K562 (cell line): ENCODE results near the gene MALAT1. TPM values are rescaled to one million over a fixed set of nuclear protein-coding genes. Genes with fewer than 3 reads are reported as not detected.

Experiments used
- CBX2 ChIP-seq: fragments of 200-600 bp; sonication (generic); IDR thresholded peaks from one replicate; pipeline ENCODE4 v1.6.1; 2012; ENCODE audit warnings: mild to moderate bottlenecking, low read length, inconsistent platforms; ENCODE audit not compliant: insufficient read depth, poor library complexity, severe bottlenecking
- CEBPG ChIP-seq, 3 experiments: fragments of 200-800 bp in 1 of 3; sonication (Bioruptor generic) in 1 of 3; sonication (generic) in 1 of 3; formaldehyde crosslinking in 1 of 3; IDR thresholded peaks in 2 of 3; conservative IDR thresholded peaks in 1 of 3; 2 replicates each; pipeline versions ENCODE4 v1.6.1 to v1.8.0; 2016 to 2022; ENCODE audit warnings: missing compliant biosample characterization in 2 of 3, missing genetic modification characterization in 2 of 3, mild to moderate bottlenecking in 1 of 3, missing genetic modification reagents in 1 of 3
- FOXP1 ChIP-seq: sonication (generic); formaldehyde crosslinking; IDR thresholded peaks from 2 replicates; pipeline ENCODE4 v1.8.0; 2022; ENCODE audit warnings: mild to moderate bottlenecking, missing genetic modification reagents
- MED1 ChIP-seq: sonication (generic); formaldehyde crosslinking; IDR thresholded peaks from 2 replicates; pipeline ENCODE4 v1.8.1; 2023; ENCODE audit warnings: missing genetic modification reagents, borderline replicate concordance
- MEIS2 ChIP-seq: fragments of 450-650 bp; IDR thresholded peaks from 2 replicates; pipeline ENCODE4 v1.6.1; 2014; ENCODE audit warnings: mild to moderate bottlenecking; ENCODE audit not compliant: partially characterized antibody
- NR1H2 ChIP-seq: sonication (generic); formaldehyde crosslinking; IDR thresholded peaks from 2 replicates; pipeline ENCODE4 v1.4.0; 2020; ENCODE audit warnings: mild to moderate bottlenecking, missing genetic modification reagents
- PHF20 ChIP-seq: fragments of 450-650 bp; IDR thresholded peaks from 2 replicates; pipeline ENCODE4 v1.6.1; 2018; ENCODE audit not compliant: partially characterized antibody
- RBM17 ChIP-seq: fragments of 200-400 bp; formaldehyde crosslinking; IDR thresholded peaks from 2 replicates; pipeline ENCODE4 v1.6.1; 2017; ENCODE audit warnings: low read depth, mild to moderate bottlenecking, low read length, borderline replicate concordance
- TRIM28 ChIP-seq: fragments of 450-650 bp; IDR thresholded peaks from 2 replicates; pipeline ENCODE4 v1.6.1; 2017
- polyA plus RNA-seq, 8 experiments: library from polyadenylated mRNA; depleted of rRNA in 4 of 8; stranded (reverse) in 5 of 8; unstranded in 3 of 8; fragments of >200 nt; fragmentation: Nextera tagmentation in 2 of 8; fragmentation: Illumina TruSeq in 1 of 8; extraction: Ambion mirVana in 2 of 8; extraction: Trizol in 1 of 8; gene quantifications; 2 replicates each; pipeline versions ENCODE4 v1.2.1 to v1.2.3, GENCODE V29; 2011 to 2014; ENCODE audit warnings: inconsistent platforms in 1 of 8, missing spikeins in 1 of 8
- total RNA-seq, 7 experiments: library from RNA; depleted of rRNA in 6 of 7; stranded (reverse); fragments of >200 nt in 6 of 7; fragmentation: Illumina TruSeq in 2 of 7; extraction: Trizol in 2 of 7; gene quantifications; 2 replicates each; pipeline versions ENCODE4 v1.2.1 to v1.2.3, GENCODE V29; 2011 to 2021; ENCODE audit warnings: low replicate concordance in 1 of 7
- TF ChIP-seq, protein P1 (sequence below): fragments of 250-450 bp; sonication (Bioruptor Pico); IDR thresholded peaks from 2 replicates; pipeline ENCODE4 v1.9.0; 2021; ENCODE audit warnings: mild to moderate bottlenecking, inconsistent platforms
- TF ChIP-seq, protein P2 (sequence below): fragments of 450-650 bp; IDR thresholded peaks from 2 replicates; pipeline ENCODE4 v1.6.1; 2016; ENCODE audit warnings: mild to moderate bottlenecking, moderate library complexity

Gene MALAT1
- total and polyA plus RNA-seq, 9 of the 15 experiments (the other 6 are each of a cell fraction or from before 2014, with no cell fraction given): 363 to 8,715 (median 2,351) TPM

DNA sequence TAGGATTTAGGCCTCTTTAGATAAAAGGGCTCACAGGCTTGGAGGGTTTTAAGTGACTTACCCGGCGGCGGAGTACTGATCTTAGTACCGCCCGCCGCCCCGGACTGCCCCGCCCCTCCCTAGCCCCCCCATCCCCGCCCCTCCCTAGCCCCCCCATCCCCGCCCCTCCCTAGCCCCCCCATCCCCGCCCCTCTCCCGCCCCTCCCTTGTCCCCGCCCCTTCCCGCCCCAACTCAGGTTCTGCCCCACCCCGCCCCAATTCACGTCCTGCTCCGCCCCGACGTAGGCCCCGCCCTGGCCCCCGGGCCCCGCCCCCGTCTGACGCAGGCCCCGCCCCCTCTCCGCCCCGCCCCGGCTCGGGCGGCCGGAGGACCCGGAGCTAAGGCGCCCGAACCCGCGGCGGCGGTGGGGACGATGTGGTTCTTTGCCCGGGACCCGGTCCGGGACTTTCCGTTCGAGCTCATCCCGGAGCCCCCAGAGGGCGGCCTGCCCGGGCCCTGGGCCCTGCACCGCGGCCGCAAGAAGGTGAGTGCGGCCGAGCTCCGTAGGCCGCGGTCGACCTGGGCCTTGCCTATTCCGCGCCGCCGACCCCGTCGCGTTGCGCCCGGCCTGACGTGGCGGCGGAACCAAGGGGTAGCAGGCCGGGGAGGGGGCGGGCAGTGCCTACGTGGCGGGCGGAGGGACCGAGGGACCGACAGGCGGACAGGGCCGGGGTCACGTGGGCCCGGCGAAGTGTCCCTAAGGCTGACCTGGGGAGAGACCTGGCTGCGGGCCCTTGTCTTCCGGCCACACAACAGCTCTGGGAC lies 26.1 kb downstream of the MALAT1 start, which contains the start of gene SCYL1 (continued):
- no peak for TF ChIP-seq MED1 (CRISPR knock-in tag)
- TF ChIP-seq CEBPG (CRISPR knock-in tag; IDR thresholded peaks at IDR 0.05): peak; percentile 26; the same call in 1 of the 2 replicates
- no peak for TF ChIP-seq CEBPG (tag; conservative IDR thresholded peaks at IDR 0.05 in 1 of 2, IDR thresholded peaks at IDR 0.05 in 1 of 2)
- no peak for TF ChIP-seq MEIS2
- TF ChIP-seq, protein P1, sequence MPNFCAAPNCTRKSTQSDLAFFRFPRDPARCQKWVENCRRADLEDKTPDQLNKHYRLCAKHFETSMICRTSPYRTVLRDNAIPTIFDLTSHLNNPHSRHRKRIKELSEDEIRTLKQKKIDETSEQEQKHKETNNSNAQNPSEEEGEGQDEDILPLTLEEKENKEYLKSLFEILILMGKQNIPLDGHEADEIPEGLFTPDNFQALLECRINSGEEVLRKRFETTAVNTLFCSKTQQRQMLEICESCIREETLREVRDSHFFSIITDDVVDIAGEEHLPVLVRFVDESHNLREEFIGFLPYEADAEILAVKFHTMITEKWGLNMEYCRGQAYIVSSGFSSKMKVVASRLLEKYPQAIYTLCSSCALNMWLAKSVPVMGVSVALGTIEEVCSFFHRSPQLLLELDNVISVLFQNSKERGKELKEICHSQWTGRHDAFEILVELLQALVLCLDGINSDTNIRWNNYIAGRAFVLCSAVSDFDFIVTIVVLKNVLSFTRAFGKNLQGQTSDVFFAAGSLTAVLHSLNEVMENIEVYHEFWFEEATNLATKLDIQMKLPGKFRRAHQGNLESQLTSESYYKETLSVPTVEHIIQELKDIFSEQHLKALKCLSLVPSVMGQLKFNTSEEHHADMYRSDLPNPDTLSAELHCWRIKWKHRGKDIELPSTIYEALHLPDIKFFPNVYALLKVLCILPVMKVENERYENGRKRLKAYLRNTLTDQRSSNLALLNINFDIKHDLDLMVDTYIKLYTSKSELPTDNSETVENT (CRISPR knock-in tag): peak; percentile 32; the same call in 1 of the 2 replicates
- peak; percentile 61 for TF ChIP-seq PHF20
- TF ChIP-seq TRIM28: no peak
- no peak for TF ChIP-seq RBM17
- TF ChIP-seq CBX2: no peak
- TF ChIP-seq, protein P2, sequence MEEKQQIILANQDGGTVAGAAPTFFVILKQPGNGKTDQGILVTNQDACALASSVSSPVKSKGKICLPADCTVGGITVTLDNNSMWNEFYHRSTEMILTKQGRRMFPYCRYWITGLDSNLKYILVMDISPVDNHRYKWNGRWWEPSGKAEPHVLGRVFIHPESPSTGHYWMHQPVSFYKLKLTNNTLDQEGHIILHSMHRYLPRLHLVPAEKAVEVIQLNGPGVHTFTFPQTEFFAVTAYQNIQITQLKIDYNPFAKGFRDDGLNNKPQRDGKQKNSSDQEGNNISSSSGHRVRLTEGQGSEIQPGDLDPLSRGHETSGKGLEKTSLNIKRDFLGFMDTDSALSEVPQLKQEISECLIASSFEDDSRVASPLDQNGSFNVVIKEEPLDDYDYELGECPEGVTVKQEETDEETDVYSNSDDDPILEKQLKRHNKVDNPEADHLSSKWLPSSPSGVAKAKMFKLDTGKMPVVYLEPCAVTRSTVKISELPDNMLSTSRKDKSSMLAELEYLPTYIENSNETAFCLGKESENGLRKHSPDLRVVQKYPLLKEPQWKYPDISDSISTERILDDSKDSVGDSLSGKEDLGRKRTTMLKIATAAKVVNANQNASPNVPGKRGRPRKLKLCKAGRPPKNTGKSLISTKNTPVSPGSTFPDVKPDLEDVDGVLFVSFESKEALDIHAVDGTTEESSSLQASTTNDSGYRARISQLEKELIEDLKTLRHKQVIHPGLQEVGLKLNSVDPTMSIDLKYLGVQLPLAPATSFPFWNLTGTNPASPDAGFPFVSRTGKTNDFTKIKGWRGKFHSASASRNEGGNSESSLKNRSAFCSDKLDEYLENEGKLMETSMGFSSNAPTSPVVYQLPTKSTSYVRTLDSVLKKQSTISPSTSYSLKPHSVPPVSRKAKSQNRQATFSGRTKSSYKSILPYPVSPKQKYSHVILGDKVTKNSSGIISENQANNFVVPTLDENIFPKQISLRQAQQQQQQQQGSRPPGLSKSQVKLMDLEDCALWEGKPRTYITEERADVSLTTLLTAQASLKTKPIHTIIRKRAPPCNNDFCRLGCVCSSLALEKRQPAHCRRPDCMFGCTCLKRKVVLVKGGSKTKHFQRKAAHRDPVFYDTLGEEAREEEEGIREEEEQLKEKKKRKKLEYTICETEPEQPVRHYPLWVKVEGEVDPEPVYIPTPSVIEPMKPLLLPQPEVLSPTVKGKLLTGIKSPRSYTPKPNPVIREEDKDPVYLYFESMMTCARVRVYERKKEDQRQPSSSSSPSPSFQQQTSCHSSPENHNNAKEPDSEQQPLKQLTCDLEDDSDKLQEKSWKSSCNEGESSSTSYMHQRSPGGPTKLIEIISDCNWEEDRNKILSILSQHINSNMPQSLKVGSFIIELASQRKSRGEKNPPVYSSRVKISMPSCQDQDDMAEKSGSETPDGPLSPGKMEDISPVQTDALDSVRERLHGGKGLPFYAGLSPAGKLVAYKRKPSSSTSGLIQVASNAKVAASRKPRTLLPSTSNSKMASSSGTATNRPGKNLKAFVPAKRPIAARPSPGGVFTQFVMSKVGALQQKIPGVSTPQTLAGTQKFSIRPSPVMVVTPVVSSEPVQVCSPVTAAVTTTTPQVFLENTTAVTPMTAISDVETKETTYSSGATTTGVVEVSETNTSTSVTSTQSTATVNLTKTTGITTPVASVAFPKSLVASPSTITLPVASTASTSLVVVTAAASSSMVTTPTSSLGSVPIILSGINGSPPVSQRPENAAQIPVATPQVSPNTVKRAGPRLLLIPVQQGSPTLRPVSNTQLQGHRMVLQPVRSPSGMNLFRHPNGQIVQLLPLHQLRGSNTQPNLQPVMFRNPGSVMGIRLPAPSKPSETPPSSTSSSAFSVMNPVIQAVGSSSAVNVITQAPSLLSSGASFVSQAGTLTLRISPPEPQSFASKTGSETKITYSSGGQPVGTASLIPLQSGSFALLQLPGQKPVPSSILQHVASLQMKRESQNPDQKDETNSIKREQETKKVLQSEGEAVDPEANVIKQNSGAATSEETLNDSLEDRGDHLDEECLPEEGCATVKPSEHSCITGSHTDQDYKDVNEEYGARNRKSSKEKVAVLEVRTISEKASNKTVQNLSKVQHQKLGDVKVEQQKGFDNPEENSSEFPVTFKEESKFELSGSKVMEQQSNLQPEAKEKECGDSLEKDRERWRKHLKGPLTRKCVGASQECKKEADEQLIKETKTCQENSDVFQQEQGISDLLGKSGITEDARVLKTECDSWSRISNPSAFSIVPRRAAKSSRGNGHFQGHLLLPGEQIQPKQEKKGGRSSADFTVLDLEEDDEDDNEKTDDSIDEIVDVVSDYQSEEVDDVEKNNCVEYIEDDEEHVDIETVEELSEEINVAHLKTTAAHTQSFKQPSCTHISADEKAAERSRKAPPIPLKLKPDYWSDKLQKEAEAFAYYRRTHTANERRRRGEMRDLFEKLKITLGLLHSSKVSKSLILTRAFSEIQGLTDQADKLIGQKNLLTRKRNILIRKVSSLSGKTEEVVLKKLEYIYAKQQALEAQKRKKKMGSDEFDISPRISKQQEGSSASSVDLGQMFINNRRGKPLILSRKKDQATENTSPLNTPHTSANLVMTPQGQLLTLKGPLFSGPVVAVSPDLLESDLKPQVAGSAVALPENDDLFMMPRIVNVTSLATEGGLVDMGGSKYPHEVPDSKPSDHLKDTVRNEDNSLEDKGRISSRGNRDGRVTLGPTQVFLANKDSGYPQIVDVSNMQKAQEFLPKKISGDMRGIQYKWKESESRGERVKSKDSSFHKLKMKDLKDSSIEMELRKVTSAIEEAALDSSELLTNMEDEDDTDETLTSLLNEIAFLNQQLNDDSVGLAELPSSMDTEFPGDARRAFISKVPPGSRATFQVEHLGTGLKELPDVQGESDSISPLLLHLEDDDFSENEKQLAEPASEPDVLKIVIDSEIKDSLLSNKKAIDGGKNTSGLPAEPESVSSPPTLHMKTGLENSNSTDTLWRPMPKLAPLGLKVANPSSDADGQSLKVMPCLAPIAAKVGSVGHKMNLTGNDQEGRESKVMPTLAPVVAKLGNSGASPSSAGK: peak; percentile 35; the same call in 1 of the 2 replicates
- TF ChIP-seq FOXP1 (CRISPR knock-in tag): peak; percentile 82; the same call in 1 of the 2 replicates
- TF ChIP-seq NR1H2 (CRISPR knock-in tag): no peak
